GM19455 (cell line): Measurements from ENCODE around the gene CHST5.
"Not testable (repeated sequence)": the region's sequence is repeated elsewhere in the genome, so short reads cannot be mapped to it uniquely, and the experiment has no call there.

ENCODE experiments used
- ATAC-seq: cut with Tn5 transposase; IDR thresholded peaks from one replicate; pipeline ENCODE4 v1.9.1; 2021; ENCODE audit not compliant: unreplicated experiment

Gene CHST5

DNA sequence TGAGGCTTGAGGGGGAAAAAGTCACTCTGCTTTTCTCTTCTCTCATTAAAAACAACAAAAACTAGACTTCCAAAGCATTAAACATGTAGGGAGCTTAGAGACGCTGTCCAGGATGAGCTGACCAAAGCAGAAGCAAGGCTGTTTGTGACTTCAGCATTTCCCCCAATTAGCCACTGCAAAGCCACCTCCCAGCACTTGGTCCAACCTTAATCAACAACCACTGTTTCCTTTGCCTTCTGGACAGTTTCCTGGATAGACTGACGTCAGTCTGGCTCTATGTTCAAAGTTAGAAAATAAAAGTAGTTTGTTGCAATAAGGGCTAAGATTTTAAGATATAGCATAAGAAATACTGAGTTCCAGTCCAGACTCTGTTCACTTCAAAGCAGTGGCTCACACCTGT lies 17.0 kb upstream of the CHST5 start:
- no peak for ATAC-seq

GRCh38 chr16:75550211-75550662 lies 14.3 kb upstream of the CHST5 start:
- ATAC-seq = peak; percentile 64

DNA sequence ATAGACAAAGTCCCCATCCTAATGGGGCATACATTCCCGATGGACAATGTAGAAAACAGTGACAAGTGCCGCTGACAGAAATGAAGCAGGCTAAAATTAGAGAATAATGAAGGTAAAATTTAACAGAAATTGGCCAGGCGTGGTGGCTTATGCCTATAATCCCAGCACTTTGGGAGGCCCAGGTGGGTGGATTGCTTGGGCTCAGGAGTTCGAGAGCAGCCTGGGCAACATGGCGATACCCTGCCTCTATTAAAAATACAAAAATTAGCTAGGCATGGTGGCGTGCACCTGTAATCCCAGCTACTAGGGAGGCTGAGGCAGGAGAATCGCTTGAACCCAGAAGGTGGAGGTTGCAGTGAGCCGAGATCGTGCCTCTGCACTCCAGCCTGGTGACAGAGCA lies 12.5 kb upstream of the CHST5 start:
- ATAC-seq = not testable (repeated sequence)

DNA sequence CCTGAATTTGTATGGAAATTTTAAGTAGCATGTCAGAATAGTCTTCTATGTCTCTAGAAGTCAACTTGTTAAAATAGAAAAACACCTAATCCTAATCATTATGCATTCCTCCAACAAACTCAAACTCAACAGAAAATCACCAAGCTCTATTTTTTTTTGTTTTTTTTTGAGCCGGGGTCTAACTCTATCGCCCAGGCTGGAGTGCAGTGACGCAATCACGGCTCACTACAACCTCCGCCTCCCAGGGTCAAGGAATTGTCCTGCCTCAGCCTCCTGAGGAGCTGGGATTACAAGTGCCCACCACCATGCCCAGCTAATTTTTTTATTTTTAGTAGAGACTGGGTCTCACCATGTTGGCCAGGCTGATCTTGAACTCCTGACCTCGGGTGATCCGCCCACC lies 10.4 kb upstream of the CHST5 start:
- no peak for ATAC-seq

DNA sequence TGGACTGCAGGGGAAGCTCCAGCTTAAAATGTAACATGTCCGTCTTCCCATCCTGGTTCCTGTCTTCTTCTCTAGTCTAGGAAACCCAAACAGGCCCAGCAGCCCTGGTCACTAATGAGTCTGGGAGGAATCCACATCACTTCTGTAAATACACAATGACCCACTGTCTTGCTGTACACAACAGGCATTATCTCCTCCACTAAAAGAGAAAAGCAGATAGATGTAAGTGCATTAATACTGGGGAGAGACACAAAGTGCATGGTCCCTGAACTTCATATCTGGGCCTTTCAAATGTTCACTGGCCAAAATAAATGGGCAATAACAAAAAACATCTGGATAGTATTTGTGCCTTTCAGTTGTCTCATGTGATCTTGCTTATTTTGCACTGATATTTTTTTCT lies 10.0 kb upstream of the CHST5 start:
- not testable (repeated sequence) for ATAC-seq

DNA sequence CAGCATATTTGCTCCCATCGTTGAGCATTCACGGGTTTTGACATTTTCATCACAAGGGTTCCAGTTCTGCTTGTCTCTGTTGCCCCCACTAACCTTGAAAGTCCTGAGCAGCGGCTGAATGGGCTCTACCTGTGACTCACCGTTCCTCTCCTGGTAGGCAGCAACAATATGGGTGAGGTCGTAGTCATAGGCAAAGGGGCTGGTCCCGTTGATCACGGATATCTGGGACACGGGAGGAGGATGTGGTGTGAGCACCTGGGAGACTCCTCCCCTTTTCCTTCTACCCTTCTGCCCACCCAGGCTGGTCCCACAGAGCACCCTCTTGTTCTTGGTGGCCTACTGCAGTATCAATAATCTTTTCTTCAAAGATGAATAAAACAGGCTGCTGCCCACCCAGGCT lies 6.6 kb upstream of the CHST5 start:
- not testable (repeated sequence) for ATAC-seq

- ATAC-seq = no peak
Observed at GRCh38 chr16:75541236-75541635, 5.3 kb upstream of the CHST5 start.

DNA sequence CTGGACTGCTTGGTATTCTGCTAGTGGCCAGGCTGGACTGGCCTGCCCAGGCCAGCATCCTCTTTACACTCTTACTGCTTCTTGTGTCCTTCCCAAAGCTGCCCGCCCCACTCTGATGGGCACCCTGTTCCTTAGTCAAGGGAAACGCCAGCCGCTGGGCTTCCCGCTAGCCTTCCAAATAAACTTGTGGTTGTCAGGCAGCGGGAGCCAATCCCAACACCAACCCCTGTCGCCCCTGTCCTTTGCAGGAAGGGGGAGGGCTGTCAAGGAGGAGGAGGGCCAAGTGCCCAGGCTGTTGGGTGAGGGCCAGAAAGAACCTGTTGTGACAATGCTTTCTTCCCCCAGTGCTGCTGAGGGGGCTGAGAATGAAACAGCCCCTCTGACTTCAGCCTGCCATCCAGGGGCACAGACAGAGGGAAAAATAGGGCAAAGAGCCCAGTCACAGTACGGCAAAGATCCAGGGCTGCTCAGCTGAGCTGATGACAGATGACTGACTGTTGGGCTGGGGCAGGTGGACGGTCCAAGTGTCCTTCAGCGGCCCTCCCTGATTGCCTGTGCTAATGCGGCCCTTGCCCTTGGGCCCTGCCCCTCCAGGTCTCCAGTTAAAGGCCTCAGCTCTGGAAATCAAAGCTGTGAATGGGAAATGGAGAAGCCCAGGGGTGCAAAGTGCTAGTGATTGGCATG lies 3.1 kb upstream of the CHST5 start:
- not testable (repeated sequence) for ATAC-seq

DNA sequence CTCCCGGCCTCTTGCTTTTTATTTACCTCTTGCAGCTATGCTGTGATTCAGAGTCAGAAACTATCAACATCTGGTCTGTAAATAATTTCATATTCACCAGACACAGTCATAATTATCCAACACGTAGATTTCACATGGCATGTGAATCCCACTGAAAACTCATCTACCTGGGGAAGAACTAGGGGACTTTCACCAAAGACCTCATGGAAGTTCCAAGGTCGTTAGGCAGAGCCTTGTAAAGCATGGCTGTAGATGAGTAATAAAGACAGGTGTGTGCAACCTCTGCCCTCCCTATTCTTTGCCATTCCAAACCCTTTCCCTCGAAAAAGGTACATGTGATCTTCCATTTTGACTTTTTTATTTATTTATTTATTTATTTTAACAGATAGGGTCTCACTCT lies 1.9 kb upstream of the CHST5 start:
- ATAC-seq = no peak

DNA sequence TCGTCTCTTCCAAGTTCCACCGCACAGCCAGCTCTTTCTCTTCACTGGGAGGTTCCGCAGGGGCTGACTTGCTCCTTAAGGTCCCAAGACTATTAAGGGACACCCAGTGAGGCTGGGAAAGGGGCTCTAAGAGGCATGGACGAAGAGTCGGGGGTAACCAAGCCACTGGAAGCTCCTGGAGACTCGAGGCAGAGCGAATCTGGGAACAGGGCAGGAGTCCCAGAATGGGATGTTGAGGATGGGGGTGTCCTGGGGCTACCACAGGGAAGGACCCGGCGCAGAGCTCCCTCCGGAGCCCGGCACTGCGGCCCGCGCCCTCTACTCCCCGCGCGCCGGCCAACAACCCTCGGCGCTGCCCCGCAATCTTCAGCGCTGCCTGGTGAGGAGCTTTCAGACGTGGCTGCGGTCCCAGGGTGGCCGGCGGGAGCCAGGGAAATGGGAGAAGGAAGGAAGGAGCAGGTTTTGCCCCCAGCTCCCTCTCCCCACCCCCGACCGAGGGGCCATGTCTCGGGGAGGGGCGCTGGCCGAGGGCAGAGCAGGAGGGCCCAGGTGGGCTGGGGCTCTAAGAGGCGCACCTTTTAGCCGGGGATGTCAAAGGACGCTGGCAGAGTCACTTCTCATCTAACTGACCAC lies 581 bp downstream of the CHST5 start:
- no peak for ATAC-seq

DNA sequence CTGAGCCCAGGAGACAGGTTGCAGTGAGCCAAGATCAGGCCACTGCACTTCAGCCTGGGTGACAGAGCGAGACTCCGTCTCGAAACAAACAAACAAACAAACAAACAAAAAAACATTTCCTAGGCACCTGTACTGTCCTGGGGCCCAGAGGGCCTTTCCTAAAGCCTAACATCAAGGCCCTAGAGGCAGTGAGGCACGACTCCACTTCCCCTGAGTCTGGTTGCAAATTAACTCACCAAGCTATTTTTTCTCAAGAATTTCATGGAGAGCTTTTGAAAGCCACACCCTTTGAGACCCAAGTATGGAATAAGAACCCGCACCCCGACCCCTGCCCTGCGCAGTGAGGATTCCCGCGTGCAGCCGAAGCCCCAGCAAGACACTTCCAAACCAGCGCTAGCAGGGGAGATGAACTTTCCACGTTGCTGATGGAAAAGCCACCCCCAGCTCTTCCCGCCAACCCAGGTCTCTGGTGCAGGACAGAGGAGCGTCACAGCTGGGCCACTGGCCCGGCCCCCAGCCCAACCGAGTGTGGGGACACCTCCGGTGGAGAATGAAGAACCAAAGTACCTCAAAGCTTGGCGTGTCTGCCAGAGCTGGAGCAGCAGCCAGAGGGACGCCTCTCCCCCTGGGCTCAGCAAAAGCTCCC lies 1.2 kb downstream of the CHST5 start:
- ATAC-seq = no peak

GRCh38 chr16:75532791-75533190 lies 3.1 kb downstream of the CHST5 start:
- no peak for ATAC-seq

DNA sequence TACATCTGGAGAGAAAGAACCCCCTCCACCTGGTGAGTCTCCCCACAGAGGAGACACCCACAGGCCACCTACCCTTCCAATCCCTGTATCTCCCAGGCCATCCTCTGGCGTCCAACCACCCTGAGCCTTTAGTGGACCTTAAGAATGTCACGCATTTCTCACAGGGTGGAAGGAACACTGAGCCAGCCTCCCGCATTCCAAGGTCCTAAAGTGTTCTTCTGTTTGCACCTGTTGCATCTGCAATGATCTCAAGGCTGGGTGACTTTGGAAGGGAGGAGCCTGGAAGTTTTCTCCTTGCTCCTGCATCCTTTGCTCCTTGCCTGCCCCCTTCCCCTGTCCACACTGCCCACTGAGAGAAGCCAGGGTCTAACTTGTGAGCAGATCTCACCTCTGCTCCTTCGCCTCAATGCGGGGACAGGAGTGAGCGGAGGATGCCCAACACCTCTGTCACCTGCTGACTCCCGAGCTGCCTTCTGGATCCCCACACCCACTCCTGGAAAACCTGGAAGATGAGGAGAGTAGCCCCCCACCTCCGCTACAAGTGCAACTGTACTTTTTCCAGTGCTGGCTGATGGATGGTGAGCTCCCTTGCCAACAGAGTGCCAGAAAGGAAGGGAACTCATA lies 3.7 kb downstream of the CHST5 start:
- ATAC-seq = no peak

DNA sequence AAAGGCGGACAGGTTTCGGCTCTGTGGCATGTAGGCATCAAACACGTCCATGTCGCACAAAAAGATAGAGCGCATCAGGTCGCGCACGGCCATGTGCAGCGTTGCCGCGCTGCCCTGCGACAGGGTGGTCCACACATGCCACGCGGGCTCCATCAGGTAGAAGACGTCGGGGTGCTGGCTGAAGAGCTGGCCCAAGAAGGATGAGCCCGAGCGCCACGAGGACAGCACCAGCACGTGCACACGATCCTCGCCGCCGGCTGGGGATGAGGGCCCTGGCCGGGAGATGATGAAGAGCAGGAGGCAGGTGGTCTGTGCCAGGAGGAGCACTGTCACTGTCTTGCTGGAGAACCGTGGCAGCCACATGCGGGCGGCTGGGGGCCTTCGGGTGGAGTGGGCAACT lies 5.9 kb downstream of the CHST5 start:
- no peak for ATAC-seq

- ATAC-seq = no peak
Observed at GRCh38 chr16:75529056-75529905, 6.6 kb downstream of the CHST5 start.

DNA sequence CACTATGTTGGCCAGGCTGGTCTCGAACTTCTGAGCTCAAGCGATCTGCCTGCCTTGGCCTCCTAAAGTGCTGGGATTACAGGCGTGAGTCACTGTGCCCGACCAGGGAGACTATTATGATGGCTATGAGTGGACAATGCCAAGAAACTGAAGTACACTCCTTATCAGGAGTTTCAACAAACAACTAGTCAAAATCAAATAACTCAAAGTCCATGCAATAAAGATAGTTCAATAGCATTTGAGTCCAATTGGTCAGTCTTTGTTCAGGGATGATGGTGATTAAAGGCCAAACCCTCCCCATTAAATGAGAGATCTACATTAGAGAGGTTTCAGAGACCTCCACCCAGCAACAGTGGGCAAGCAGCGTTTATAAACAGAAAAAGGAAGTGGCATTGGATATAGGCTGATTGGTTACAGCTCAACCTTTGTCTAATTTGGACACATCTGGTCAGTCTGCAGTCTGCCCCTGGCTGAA lies 8.0 kb downstream of the CHST5 start:
- no peak for ATAC-seq

DNA sequence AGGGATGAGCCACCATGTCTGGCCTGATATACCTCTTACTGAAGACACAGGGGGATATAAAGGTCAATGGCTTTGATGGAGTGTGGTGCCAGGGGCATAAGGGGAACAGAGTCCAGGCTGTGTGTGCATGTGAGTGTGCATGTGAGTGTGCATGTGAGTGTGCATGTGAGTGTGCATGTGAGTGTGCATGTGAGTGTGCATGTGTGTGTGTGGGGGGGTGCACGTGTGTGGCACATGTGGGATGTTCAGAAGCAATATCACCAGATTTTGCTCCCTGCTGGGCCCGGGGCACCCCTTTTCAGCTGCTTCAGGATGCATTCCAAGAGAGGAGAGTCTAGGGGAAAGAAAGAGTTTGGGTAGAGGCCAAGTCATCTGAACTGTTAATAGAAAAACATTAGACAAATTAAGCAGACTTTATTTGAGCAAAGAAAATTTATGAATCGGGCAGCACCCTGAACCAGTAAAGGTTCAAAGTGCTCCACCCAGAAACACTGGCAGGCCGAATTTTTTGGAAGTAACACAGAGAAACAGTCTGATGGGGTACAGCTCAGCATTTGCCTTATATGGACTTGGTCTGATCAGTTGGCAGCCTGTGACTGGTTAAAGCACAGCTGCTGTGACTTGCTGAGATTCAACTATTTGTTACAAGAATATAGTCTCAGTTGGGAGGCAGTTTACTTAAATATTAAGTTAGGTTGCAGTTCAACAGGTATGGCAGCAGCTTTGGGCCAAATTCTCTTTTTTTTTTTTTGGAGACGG lies 9.7 kb downstream of the CHST5 start:
- no peak for ATAC-seq

GRCh38 chr16:75519175-75519574 lies 16.7 kb downstream of the CHST5 start:
- ATAC-seq = no peak

GRCh38 chr16:75516189-75516966 lies 19.5 kb downstream of the CHST5 start:
- ATAC-seq = peak; percentile 38
